GM21390 (cell line): ENCODE data around the gene C11orf65.
"Not testable (repeated sequence)": the region's sequence is repeated elsewhere in the genome, so short reads cannot be mapped to it uniquely, and the experiment has no call there.

Source experiments
- ATAC-seq: cut with Tn5 transposase; IDR thresholded peaks from one replicate; pipeline ENCODE4 v1.9.1; 2021; ENCODE audit not compliant: unreplicated experiment

C11orf65 gene

DNA sequence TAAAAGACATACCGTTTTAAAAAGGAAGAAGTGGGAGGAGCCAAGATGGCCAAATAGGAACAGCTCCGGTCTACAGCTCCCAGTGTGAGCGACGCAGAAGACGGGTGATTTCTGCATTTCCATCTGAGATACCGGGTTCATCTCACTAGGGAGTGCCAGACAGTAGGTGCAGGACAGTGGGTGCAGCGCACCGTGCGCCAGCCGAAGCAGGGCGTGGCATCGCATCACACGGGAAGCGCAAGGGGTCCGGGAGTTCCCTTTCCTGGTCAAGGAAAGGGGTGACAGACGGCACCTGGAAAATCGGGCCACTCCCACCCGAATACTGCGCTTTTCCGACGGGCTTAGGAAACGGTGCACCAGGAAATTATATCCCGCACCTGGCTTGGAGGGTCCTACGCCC is 93.8 kb downstream of the C11orf65 start:
- ATAC-seq = not testable (repeated sequence)

DNA sequence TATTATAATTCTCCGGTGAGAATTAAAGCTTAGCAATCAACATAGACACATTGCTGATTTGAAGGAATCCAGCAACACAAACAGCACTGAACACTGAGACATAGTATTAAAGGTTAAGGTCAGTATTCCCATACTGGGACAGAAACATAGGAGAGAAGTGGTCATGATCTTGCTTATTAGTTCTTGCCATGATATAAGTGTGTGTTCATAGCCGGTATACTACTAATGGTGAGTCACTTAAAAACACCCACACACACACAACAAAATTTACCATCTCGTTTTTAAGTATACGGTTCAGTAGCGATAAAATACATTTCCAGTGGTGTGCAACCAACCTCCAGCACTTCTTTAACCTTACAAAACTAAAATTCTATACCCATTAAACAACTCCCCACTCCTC is 96.3 kb downstream of the C11orf65 start:
- ATAC-seq = no peak

DNA sequence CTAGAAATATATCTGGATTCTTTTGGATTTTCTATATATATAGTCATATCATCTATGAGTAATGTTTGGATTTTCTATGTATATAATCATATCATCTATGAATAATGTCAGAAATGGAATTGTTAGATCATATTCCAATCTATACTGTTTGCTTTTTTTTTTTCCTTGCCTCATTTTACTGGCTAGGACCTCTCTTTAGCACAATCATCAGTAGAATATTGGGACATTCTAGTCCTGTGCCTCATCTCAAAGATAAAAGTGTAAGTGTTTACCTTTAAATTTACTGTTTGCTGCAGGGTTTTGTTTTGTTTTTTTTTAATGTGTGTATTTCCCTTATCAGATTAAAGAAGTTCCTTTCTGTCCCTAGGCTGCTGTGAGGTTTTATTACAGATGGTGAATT is 97.0 kb downstream of the C11orf65 start:
- no peak for ATAC-seq

DNA sequence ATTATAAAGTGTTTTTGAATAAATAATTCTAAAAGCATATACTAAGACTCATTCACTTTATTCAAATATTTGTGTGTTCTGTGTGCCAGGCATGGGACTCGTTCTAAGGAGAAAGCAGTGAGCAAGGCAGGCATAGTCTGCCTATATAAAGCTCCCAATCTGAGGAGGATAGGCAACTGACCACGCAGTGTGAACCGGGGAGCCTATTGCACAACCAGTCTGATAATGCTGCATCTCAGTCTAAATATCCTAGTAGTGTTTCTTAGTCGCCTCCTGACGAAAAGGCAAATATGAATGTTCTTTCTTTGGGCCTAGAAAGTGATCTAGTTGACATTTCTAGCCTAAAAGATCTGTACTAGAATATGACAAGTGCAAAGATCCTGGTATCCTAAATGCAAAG is 98.3 kb downstream of the C11orf65 start:
- no peak for ATAC-seq

DNA sequence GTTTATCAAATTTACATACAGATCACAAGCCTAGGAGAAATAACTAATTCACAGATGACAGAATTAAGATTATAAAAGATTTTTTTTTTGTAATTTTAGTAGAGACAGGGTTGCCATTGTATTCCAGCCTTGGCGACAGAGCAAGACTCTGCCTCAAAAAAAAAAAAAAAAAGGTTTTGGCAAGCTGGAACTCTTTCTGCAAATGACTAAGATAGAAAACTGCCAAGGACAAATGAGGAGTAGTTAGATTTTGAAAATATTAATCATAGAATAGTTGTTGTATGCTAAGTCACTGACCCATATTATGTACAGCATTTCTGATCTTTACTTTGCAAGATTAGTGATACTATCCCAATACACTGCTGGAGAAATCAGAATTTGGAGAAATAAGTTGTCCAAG is 99.2 kb downstream of the C11orf65 start:
- ATAC-seq = no peak

DNA sequence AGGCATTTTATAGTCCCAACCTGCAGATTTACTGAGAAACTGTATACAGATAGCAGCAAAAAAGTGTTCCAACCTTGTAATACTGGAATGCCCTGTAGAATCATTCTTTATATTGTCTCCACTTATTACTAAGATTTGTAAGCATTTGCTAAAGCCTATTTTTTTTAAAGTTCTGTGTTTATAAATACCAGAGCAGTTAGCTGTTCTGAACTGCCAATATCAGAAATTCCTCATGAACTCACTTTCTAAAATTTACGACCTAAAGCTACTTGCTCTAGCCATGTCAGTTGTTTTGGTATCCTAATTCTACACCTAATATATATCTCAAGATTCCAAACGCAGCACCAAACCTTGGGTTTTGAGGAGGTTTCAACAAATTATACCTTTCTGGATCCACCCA is 103.2 kb downstream of the C11orf65 start:
- ATAC-seq = no peak

DNA sequence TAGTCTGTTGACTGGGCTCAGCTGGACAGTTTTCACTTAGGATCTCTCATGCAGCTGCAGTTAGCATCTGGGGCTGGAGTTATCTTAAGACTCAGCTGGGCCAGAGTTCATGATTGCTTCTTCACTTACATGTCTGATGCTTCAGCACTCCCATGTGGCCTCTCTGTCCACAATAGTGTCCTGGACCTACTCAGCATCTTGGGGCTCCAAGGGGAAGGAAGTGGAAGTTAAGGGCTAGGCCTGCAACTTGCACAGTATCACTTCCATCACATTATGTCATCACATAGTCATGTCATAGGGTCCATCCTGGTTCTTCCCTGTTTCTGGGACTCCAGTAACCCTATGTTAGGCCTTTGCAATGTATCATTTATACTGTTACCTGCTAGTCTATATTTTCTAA is 115.9 kb downstream of the C11orf65 start:
- ATAC-seq = no peak

DNA sequence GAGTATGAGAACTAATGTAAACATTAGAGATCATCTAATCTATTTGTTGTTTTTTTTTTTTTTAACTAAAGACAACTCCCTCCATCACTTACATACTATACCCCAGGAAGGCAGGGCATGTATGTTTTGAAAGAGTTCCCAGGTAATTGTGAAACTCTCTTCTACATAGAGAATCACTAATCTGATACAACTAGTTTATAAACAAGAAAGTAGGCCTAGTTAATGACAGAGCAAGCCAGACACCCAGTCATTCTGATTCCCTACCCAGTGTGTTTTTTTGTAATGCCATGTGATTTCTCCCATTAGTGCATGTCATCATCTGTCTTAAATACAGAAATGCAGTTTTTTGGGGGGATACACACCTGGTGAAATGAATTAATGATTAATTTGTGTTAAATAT is 120.9 kb downstream of the C11orf65 start:
- ATAC-seq = no peak

DNA sequence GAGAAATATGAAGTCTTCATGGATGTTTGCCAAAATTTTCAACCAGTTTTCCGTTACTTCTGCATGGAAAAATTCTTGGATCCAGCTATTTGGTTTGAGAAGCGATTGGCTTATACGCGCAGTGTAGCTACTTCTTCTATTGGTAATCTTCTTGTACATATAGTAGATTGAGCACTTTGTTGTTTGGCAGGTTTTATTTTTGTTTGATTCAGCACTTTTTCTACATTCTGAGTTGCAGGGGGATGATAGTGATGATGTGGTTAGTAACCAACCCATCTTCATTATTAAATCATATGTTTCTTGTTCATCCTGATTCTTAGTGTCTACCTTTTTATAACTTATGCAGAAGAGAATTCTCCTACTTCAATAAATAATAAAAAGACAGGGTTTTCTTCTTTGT is 121.6 kb downstream of the C11orf65 start:
- ATAC-seq = no peak

DNA sequence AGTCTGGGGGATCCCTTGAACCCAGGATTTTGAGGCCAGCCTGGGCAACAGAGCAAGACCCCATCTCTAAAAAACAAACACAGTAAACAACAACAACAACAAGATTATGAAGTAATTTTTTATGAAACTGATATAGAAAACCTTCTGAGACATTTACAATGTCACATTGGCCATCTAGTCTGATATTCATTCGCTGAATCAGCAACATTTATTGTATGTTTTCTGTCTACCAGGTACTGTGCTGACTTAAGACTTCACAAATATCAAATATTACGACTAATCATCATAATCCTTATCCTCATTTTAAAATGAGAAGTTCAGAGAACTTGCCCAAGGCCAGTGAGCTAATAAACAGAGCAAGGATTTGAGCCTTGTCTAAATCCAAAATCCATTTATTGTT is 123.6 kb downstream of the C11orf65 start:
- ATAC-seq = no peak

DNA sequence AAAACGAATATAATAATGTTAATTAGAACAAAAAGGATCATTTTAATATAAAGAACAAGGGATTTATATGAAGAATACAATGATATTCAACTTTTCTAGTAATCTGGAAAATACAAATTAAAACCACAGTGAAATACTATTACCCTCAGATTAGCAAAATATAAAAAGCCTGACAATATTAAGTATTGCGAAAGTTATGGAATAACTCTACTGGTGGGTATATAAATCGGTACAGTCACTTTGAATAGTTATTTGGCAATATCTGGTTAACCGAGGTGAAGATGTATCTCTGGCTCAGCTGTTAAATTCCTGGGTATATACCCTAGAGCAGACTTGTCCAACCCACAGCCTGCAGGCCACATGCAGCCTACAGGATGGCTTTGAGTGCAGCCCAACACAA is 125.7 kb downstream of the C11orf65 start:
- ATAC-seq = no peak

DNA sequence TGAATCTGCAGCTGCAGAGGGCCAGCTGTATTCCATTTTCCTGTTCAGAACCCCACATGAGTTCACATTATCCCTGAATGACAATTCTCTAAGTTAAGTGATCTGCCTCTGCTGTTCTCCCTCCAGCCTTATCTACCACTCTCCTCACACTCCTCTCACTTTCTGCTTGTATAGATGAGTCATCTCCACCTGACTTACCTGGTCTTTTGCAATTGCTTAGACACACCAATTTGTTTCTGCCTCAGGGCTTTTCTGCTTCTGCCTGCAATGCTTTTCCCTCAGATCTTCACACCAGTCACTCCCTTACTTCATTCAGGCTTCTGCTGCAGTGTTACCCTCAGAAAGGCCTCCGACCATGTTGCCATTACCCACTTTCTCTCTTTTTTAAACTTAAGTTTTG is 126.4 kb downstream of the C11orf65 start:
- ATAC-seq = no peak

DNA sequence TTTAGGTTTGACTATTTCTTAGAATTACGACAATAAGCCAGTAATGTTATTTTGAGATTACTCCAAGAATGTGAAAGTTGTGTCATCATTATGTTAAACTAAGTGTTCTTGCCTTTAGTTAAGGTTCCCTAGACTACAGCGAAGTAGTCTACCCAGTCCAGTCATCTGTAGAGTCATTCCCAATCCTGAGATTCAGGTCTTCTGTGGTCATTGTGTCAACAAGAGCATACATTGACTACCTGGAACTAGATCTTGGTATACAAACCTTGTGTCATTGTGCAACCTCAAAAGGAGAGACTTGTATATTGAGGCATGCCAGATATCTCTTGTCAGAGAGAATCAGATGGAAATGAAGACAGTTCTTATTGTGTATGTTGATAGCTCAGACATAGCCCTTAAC is 128.6 kb downstream of the C11orf65 start:
- ATAC-seq = no peak

DNA sequence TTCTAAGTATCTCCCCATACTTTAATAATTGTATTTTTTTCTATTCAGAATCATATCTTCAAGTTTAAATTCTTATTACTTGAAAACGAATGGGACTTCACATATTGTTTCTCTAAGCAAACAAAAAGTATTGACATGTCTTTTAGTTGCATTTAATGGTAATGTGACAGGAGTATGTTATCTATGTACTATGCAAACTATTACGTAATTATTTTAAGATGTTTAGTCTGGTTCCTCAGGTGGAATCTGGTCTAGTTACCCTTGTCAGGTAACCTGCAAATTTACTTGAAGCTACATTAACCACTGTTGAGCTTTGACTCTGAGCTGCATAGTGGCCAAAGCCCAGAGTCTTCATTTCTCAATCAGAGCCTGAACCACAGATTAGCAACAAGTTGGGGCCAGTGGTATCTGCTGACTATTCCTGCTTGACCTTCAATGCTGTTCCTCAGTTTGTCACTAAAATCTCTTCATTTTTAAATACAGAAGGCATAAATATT is 133.9 kb downstream of the C11orf65 start:
- ATAC-seq = no peak
